GM18505 (cell line): ENCODE results near the gene IKZF1.

Source experiments
- ATAC-seq: cut with Tn5 transposase; IDR thresholded peaks from one replicate; pipeline ENCODE4 v1.9.1; 2021; ENCODE audit not compliant: unreplicated experiment
- POLR2A ChIP-seq: IDR thresholded peaks from 4 replicates; pipeline ENCODE4 v1.6.1; 2011; ENCODE audit warnings: borderline replicate concordance; ENCODE audit not compliant: insufficient read depth, insufficient read length; ENCODE audit errors: extremely low read depth

Gene IKZF1

DNA sequence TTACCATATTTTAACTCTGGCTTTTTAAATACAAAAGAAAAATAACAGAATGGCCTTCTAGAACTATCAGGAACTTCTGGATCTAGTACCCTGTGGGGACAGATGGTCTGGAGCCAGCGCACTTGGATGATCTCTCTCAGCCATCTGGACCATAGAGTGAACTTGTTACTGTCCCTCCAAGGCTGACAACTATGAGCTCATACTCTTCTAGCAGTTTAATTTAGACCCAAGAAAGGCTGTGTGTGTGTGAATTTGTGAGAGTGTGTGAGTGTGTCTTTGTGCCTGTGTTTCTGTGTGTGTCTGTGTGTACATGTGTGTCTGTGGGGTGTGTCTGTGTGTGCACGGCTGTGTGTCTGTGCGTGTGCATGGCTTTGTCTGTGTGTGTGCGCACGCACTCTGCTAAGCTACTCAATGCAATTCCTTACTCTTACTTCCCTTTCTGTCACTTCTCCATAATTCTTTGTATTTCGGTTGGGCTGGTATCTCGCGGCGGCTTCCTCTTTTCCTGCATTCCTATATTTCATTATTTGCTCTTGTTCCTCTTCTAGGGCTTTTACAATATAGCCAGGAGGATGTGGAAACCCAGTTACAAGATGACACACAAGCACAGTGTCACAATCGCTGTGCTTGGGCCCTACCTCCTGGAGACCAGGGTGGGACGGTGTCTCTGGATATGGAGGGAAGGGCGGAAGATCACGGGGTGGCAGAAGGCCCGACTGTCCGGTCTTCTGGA, 51.9 kb downstream of the IKZF1 start:
- ATAC-seq: no peak
- TF ChIP-seq POLR2A: no peak

DNA sequence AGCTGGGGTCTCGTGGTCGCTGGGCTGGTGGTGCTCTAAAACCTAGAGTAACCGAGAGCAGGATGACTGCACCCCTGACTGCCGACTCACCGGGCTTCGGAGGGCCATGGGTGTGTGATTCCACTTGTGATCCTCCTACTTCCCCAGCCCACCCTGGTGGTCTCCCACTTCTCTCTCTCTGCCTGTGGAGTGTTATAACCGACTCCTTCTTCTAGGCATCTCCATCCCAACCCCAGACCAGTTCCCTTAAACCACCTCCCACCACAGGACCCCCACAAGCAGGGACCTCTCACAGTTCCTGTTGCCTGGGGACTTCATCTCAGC, 52.4 kb downstream of the IKZF1 start:
- TF ChIP-seq POLR2A: no peak
- ATAC-seq: no peak

DNA sequence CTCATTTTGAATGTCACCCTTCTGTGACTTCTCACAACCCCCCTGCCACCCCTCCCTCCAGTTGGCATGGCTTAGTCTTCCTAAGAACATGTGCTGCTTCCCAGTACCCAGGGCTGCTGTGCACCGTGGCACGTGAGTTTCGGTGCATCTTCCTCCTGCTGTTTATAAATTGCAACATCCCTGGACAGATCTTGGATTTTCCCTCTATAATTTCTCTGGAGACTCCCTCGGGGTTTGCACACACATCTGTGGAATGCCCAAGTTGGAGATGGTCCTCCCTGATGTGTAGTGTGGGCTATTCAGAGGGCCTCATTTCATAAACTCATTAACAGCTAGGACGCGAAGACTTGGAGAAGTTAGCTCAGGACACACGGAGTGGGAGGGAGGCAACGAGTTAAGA, 52.9 kb downstream of the IKZF1 start:
- no peak for ATAC-seq
- TF ChIP-seq POLR2A: no peak

DNA sequence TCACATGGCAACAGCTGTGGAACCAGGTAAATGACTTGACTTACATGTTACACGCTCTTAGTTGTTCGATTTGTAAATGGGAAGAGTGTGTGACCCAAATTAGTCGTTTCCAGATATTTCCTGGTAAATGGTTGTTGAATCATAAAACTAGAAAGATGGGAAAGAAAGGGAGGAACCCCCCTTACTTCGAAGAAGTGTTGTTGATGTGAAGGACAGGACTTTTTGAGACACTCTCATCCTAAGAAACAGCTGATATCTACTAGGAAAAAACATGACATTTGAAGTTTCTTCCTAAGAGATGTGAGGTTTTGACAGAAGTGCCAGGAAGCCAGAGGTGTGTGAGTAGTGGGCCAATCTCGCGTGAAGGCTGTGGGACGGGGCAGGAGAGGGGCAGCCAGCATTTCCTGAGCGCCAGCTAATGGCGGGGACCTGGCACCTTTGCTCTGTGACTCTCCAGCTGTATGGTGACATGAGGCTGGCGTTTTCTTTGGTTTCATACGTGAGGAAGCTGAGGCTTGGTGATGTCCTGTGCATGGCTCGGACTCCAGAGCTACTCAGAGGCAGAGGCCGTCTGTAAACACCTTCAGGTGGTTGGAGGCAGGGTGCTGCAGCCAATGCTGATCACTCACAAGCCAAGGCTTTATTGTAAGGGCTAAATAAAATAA, 53.7 kb downstream of the IKZF1 start:
- no peak for TF ChIP-seq POLR2A
- no peak for ATAC-seq

DNA sequence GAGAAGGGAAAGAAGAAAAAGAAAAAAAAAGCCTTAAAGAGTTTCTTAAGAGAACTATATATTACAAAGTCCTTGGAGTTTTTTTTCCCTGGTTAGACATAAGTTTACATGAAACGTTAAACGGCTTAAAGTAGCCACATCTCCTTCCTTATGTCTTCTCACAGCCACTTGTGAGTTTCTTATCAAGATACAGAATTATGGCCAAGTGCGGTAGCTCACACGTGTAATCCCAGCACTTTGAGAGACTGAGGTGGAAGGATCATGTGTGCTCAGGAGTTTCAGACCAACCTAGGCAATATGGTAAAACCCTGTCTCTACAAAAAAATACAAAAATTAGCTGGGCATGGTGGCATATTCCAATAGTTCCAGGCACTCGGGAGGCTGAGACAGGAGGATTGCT, 54.3 kb downstream of the IKZF1 start:
- no peak for TF ChIP-seq POLR2A
- no peak for ATAC-seq

DNA sequence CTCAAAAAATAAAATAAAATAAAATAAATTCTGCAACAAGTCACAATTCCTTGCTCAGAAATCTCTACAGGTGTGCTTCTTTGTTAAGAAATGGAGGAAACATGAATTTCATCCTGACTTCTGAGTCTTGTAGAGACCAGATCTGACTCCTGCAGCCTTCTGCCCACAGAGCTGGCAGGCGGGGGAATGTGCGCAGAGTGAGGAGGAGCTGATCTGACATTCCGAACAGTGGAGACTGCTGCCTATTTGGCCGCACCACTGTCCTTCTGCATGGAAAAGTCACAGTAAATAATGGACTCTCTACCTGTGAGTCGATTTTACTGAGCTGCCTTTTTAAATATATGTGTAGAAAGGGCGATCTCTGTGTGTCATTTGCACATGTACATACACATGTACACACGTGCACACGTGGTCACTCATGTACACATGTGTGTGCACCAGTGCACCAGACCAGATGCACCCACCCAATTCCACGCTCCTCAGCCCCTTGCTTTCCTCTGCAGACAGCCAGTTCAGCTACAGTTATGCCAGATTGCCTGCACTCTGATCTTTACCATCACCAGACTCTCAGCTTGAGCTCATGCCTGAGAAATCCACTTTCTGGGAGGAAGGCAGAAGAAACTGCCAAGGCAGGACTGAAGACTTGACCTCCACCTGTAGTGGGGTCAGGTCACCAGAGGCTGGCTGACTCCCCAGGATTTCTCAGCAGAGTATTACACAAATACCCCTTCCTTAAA, 54.9 kb downstream of the IKZF1 start:
- no peak for ATAC-seq
- no peak for TF ChIP-seq POLR2A

DNA sequence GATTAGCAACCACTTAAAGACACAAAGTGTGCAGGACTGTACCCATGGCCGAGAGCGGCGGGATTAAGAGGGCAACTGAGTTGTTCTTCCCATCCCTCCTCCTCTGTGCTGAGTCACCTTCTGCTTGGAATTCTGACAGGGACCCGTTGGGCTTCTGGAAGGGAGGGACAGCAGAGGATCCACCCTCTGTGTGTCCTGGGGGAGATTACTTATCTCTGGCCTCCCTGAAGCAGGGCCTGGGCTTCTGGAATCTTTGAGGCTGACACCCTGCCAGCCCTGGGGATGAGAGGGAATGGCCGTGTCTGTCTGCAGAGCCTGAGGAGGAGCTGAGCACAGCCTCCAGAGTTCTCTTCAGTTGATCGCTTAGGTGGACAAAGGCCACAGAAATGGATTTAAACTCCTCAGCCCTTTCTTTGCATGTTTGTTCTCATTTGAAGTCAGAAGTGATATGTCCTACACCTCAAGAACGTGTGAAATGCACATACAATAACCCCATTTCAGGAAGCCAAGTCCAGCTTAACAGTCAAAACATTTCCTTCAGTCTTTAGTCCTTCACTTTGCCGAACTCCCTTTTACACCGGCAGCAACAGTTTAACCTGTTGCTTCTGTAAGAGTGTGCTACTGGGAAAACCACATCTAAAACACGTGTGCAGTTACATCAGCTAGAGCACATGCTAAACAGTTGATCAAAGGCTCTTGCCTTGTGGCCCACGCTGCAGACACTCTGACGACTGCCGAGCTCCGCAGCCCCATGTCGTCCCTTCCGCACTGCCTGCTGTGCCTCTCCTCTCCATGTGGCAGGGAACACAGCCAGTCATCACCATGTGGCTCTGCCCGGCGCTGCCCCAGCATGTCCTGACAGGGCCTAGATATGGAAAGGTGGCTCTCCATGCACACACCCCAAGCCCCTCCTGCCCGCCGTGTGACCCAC, 55.7 kb downstream of the IKZF1 start:
- ATAC-seq: no peak
- no peak for TF ChIP-seq POLR2A

DNA sequence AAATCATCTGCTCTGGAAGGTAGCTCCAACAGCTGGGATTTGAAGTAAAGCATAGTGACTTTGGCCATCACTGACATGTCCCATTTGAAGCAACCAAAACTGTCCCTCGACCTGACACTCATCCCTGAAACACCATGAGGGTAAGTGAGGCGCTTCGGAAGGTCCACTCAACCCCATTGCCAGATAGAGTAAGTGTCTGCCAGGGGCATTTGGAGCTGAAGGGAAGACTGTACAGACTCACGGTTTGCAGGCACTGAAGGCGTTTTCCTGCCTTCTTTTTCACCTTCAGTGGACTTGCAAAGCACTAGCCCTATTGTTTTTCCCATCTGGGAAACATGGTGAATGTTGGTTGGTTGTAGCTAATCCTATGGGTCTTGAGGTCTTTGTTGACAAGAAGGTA, 57.6 kb downstream of the IKZF1 start:
- TF ChIP-seq POLR2A: no peak
- no peak for ATAC-seq

DNA sequence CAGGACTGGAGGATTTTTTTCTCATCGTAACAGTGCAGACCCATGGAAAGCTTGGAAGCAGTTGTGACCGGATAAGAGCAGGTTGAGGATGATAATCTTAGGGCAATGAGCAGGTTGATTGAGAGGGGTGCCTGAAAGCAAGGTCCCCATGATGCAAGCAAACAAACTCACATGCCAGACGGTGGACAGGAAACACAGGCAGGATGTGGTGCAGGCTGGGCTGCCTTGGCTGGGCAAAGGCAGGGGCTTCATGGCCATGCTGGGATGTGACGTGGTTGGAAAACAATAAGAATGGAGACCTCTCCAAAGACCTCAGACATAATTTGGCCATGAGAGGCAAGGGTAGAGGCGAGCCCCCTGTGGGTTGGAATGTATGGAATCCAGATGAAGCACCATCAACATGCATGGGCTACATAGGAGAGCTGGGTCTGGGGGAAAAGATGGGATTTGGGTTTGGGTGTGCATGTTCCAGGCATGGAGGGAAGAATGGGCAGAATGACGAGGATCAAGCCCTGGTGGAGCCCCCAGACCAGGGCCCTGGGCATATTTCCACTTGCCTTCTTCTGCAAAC, 58.3 kb downstream of the IKZF1 start:
- no peak for ATAC-seq
- TF ChIP-seq POLR2A: no peak

DNA sequence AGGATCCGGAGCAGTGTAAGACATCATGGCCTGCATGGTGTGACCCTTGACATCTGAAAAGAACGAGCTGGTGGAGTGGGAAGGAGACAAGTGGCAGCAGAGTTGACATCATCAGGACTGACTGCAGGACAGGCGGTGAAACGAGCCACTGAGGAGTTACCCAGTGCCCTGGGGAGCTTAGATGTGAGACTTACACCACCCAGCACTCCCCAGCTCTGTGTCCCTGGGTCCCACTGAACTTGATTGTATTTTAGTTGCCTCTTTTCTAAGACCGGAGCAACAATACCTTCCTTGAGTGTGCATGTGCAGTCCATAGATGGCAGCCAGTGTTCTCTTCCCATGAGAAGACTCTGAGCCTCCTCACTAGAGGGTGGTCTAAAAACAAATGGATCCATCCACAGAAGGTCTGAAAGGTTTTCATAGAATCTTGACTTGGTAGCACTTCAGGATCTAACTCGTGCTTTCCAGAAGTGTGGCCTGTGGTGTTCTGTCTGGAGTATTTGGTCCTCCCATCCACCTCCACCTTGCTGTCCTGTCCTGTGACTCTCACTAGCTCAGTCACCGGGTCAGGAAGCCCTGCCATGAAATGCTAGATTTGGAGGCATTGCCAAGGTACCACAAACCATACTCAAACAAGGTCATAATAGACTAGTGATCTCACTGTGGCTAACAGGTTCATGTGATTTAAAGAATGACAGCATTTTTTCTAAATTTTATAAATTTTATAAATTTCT, 59.0 kb downstream of the IKZF1 start:
- ATAC-seq: no peak
- no peak for TF ChIP-seq POLR2A

DNA sequence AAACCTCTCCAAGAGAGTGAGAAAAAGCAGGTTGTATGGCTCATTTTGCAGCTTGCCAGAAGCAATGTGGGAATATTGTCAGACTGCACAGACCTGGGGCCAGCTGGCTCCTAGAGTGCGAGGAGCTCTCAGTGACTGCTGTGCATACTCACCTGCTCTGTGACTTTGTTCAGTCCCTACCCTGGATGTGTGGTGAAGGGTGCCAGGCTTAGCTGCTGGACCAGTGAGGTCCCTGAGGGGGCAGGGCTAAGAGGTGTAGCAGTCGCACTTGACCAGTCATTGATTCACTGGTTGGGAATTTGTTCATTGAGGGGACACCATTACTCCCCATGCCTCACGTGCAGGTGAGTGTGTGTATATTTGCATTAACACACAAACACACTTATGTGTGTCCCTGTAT, 60.1 kb downstream of the IKZF1 start:
- TF ChIP-seq POLR2A: no peak
- ATAC-seq: no peak

DNA sequence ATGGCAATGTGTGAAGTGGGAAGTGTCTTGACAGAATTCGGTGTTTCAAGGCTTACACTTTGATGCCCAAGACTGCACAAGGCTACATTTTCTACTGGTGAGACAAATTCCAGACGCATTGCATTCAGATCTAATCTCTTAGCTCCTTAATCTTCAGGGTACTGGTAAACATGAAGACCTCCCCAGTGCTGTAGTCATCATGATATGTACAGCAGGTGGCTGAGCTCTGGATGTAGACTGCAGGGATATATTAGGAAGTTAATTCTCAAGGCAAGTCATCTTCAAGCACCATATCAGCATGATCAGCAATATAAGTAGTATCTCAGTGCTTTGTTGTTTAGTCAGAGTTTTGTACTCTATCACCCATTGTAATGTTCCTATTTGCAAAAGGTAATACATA, 61.8 kb downstream of the IKZF1 start:
- no peak for ATAC-seq
- no peak for TF ChIP-seq POLR2A
